GM23248 (cell line): ENCODE results near the gene RTKN2. TPM values are rescaled to one million over a fixed set of nuclear protein-coding genes. Genes with fewer than 3 reads are reported as not detected.
"Not testable (repeated sequence)": the region's sequence is repeated elsewhere in the genome, so short reads cannot be mapped to it uniquely, and the experiment has no call there.

Source experiments
- DNase-seq: peaks from one replicate; pipeline ENCODE4 v3.0.0-alpha.2; 2015
- H2AFZ ChIP-seq: fragments of 200-600 bp; sonication (generic); 2 replicates; pipeline ENCODE4 v1.6.1; 2016; ENCODE audit warnings: antibody characterized with exemption
- H3F3A ChIP-seq: fragments of 200-600 bp; sonication (generic); 2 replicates; pipeline ENCODE4 v1.6.1; 2016; ENCODE audit warnings: mild to moderate bottlenecking, antibody characterized with exemption, mixed run types; ENCODE audit not compliant: insufficient read depth
- H3K27ac ChIP-seq: fragments of 200-600 bp; sonication (generic); 2 replicates; pipeline ENCODE4 v1.5.1; 2016; ENCODE audit warnings: mild to moderate bottlenecking
- H3K27me3 ChIP-seq: fragments of 200-600 bp; sonication (generic); replicated peaks from 2 replicates; pipeline ENCODE4 v1.6.1; 2016; ENCODE audit warnings: mild to moderate bottlenecking; ENCODE audit not compliant: insufficient read depth
- H3K36me3 ChIP-seq: fragments of 200-600 bp; sonication (generic); 2 replicates; pipeline ENCODE4 v1.6.1; 2016; ENCODE audit warnings: low read depth, mild to moderate bottlenecking
- H3K4me1 ChIP-seq: fragments of 200-600 bp; sonication (generic); 2 replicates; pipeline ENCODE4 v1.6.1; 2016; ENCODE audit warnings: mild to moderate bottlenecking; ENCODE audit not compliant: insufficient read depth
- H3K4me2 ChIP-seq: fragments of 200-600 bp; sonication (generic); one replicate; pipeline ENCODE4 v1.6.1; 2016; ENCODE audit warnings: mild to moderate bottlenecking; ENCODE audit not compliant: unreplicated experiment
- H3K4me3 ChIP-seq: fragments of 200-600 bp; sonication (generic); 2 replicates; pipeline ENCODE4 v1.5.1; 2016; ENCODE audit warnings: mild to moderate bottlenecking
- H3K79me2 ChIP-seq: fragments of 200-600 bp; sonication (generic); 2 replicates; pipeline ENCODE4 v1.6.1; 2016; ENCODE audit warnings: mild to moderate bottlenecking; ENCODE audit not compliant: insufficient read depth
- H3K9ac ChIP-seq: fragments of 200-600 bp; sonication (generic); 2 replicates; pipeline ENCODE4 v1.6.1; 2016; ENCODE audit warnings: mild to moderate bottlenecking
- H3K9me2 ChIP-seq: fragments of 200-600 bp; sonication (generic); 2 replicates; pipeline ENCODE4 v1.6.1; 2016; ENCODE audit warnings: mixed run types, mild to moderate bottlenecking, moderate library complexity; ENCODE audit not compliant: insufficient read depth
- H3K9me3 ChIP-seq: fragments of 200-600 bp; sonication (generic); one replicate; pipeline ENCODE4 v1.6.1; 2017; ENCODE audit warnings: low read depth
- H4K20me1 ChIP-seq: fragments of 200-600 bp; sonication (generic); 2 replicates; pipeline ENCODE4 v1.6.0; 2016; ENCODE audit not compliant: insufficient read depth
- EZH2 ChIP-seq: fragments of 200-600 bp; sonication (generic); IDR thresholded peaks from 2 replicates; pipeline ENCODE4 v1.6.1; 2018; ENCODE audit warnings: antibody characterized with exemption, mild to moderate bottlenecking; ENCODE audit not compliant: insufficient read depth, poor library complexity, severe bottlenecking
- EZH2phosphoT487 ChIP-seq: fragments of 200-600 bp; sonication (generic); IDR thresholded peaks from 2 replicates; pipeline ENCODE4 v1.6.1; 2018; ENCODE audit warnings: antibody characterized with exemption, moderate library complexity, mild to moderate bottlenecking, low read depth; ENCODE audit not compliant: insufficient read depth
- WGBS, 2 experiments: methylation state at CpG; one replicate each; pipeline ENCODE4 v1.1.6; 2015 to 2017; ENCODE audit warnings: low lambda C conversion rate in 2 of 2, low coverage in 1 of 2; ENCODE audit errors: missing lambda C conversion rate in 2 of 2; 5-methylcytosine and 5-hydroxymethylcytosine counted together
- in situ Hi-C: fragments of 300-500 bp; cut with MboI; formaldehyde crosslinking; loops from 2 replicates; pipeline ENCODE4 v1.15.0; 2020
- polyA plus RNA-seq: library from polyadenylated mRNA; unstranded; fragments of >200 nt; fragmentation: Nextera tagmentation; extraction: Ambion mirVana; gene quantifications from 2 replicates; pipeline ENCODE4 v1.2.1, GENCODE V29; 2016
- total RNA-seq: library from RNA; depleted of rRNA; stranded (reverse); fragments of >200 nt; shearing (Covaris generic); gene quantifications from 2 replicates; pipeline ENCODE4 v1.2.3, GENCODE V29; 2014

The RTKN2 gene
- total and polyA plus RNA-seq, 2 experiments from 2014 or later: 0.11 to 0.15 TPM

- H3K4me2 ChIP-seq: peak overlapping the region; percentile 92
- no peak for TF ChIP-seq EZH2phosphoT487
- no peak for TF ChIP-seq EZH2
- no peak overlapping the region for H2AFZ ChIP-seq
- H3K27me3 ChIP-seq: no peaks in the 10 kb centered on the region
- no peaks in the 10 kb centered on the region for H3K36me3 ChIP-seq
- H3K9me2 ChIP-seq: no peaks in the 10 kb centered on the region
- H3K4me3 ChIP-seq: peak overlapping the region; percentile 74
- H3K27ac ChIP-seq: peak overlapping the region; percentile 46; the same call in 1 of the 2 replicates
- no peak for DNase-seq
- in situ Hi-C loops: loop anchor here (10.0 to 25.0 kb wide), 3 partner anchors 199 to 482 kb away; partner anchors contain the start of gene ARID5B
- peaks cover 8% of the 10 kb centered on the region for H3F3A ChIP-seq
- peaks cover 39% of the 10 kb centered on the region for H3K4me1 ChIP-seq
- H4K20me1 ChIP-seq: no peaks in the 10 kb centered on the region
- H3K9me3 ChIP-seq: no peaks in the 10 kb centered on the region
- H3K79me2 ChIP-seq: no peaks in the 10 kb centered on the region
- WGBS, 2 experiments: 69% methylated on average over 3 of the region's 3 CpGs
- H3K9ac ChIP-seq: peak overlapping the region; percentile 59
Measured at GRCh38 chr10:62244088-62244487, 24.6 kb downstream of the RTKN2 start.

- H2AFZ ChIP-seq: peak overlapping the region; percentile 33; the same call in 1 of the 2 replicates
- TF ChIP-seq EZH2phosphoT487 (no peak), EZH2 (no peak)
- H3K36me3 ChIP-seq: no peaks in the 10 kb centered on the region
- WGBS, 2 experiments: 58 to 74% methylated on average over 2 of the region's 2 CpGs
- no peaks in the 10 kb centered on the region for H4K20me1 ChIP-seq
- H3K27ac ChIP-seq: peak overlapping the region; percentile 46
- peak overlapping the region; percentile 92 for H3K4me2 ChIP-seq
- no peaks in the 10 kb centered on the region for H3K27me3 ChIP-seq
- peak overlapping the region; percentile 74 for H3K4me3 ChIP-seq
- in situ Hi-C loops: loop anchor here (10.0 to 25.0 kb wide), 3 partner anchors 199 to 481 kb away; partner anchors contain the start of gene ARID5B
- no peak for DNase-seq
- H3K4me1 ChIP-seq: peaks cover 39% of the 10 kb centered on the region
- H3K9me3 ChIP-seq: no peaks in the 10 kb centered on the region
- H3K9ac ChIP-seq: peak overlapping the region; percentile 59
- peaks cover 8% of the 10 kb centered on the region for H3F3A ChIP-seq
- H3K79me2 ChIP-seq: no peaks in the 10 kb centered on the region
- H3K9me2 ChIP-seq: no peaks in the 10 kb centered on the region
Measured at GRCh38 chr10:62243647-62243997, 25.0 kb downstream of the RTKN2 start.

GRCh38 chr10:62242965-62243646 lies 25.5 kb downstream of the RTKN2 start:
- Histone ChIP-seq H3K9ac (peak overlapping the region; percentile 59), H2AFZ (peak overlapping the region; percentile 33; the same call in 1 of the 2 replicates), H3K4me2 (peak overlapping the region; percentile 92), H3K4me1 (peaks cover 39% of the 10 kb centered on the region), H3K4me3 (peak overlapping the region; percentile 74), H3K27ac (peak overlapping the region; percentile 46)
- WGBS, 2 experiments: 46 to 52% methylated on average over 4 of the region's 4 CpGs
- H3F3A ChIP-seq, H3K9me2 ChIP-seq, H3K36me3 ChIP-seq, H3K9me3 ChIP-seq, H3K79me2 ChIP-seq, H3K27me3 ChIP-seq, H4K20me1 ChIP-seq: not testable (repeated sequence)
- in situ Hi-C loops: loop anchor here (10.0 to 25.0 kb wide), 3 partner anchors 198 to 481 kb away; partner anchors contain the start of gene ARID5B
- peak; percentile 96 for DNase-seq

- H3K9ac ChIP-seq, H3K27me3 ChIP-seq, H3K36me3 ChIP-seq, H3K4me3 ChIP-seq, H2AFZ ChIP-seq, H3K9me2 ChIP-seq, H3K4me2 ChIP-seq, H3F3A ChIP-seq, H4K20me1 ChIP-seq, H3K79me2 ChIP-seq, DNase-seq, H3K27ac ChIP-seq, H3K9me3 ChIP-seq: not testable (repeated sequence)
- in situ Hi-C loops: loop anchor here (10.0 to 25.0 kb wide), 3 partner anchors 197 to 479 kb away; partner anchors contain the start of gene ARID5B
- 96 to 98% methylated on average over 4 of the region's 4 CpGs for WGBS, 2 experiments
- H3K4me1 ChIP-seq: peaks cover 39% of the 10 kb centered on the region
Measured at GRCh38 chr10:62241521-62241920, 27.1 kb downstream of the RTKN2 start.
